IPS-15b (cell line): ENCODE results near the gene GFRA4.

Experiments used
- H3K27me3 ChIP-seq: one replicate; pipeline ENCODE4 v1.6.1; 2013; ENCODE audit warnings: low read length; ENCODE audit not compliant: control insufficient read depth, insufficient read depth
- H3K36me3 ChIP-seq: one replicate; pipeline ENCODE4 v1.6.1; 2013; ENCODE audit warnings: low read length; ENCODE audit not compliant: control insufficient read depth, insufficient read depth
- H3K4me1 ChIP-seq: one replicate; pipeline ENCODE4 v1.6.1; 2013; ENCODE audit warnings: mild to moderate bottlenecking, low read length; ENCODE audit not compliant: control insufficient read depth, insufficient read depth
- H3K4me3 ChIP-seq: one replicate; pipeline ENCODE4 v1.5.1; 2013; ENCODE audit warnings: low read depth, low read length
- H3K9ac ChIP-seq: one replicate; pipeline ENCODE4 v1.6.1; 2013; ENCODE audit warnings: low read depth, mild to moderate bottlenecking, low read length
- H3K9me3 ChIP-seq: one replicate; pipeline ENCODE4 v1.6.1; 2013; ENCODE audit warnings: mild to moderate bottlenecking, low read length; ENCODE audit not compliant: control insufficient read depth, insufficient read depth

Gene GFRA4

DNA sequence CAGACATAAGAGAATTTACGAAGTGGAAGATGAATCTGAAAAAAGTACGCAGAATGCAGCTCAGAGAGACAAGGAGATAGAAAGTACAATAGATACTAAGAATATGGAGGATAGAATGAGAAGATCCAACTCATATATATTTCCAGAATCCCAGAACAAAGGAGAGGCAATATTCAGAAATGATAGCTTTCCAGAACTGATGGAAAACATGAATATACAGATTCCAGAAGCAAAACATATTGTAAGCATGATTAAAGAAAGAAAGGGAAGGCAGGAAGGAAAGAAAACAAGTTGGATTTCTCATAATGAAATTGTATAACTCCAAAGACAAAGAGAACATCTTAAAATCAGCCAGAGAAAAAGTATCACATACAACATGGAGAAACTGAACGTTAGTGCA is 22.9 kb downstream of the GFRA4 start:
- no peaks in the 10 kb centered on the region for H3K27me3 ChIP-seq
- no peak overlapping the region for H3K9ac ChIP-seq
- H3K36me3 ChIP-seq, result no peaks in the 10 kb centered on the region
- H3K9me3 ChIP-seq, result no peaks in the 10 kb centered on the region
- no peaks in the 10 kb centered on the region for H3K4me1 ChIP-seq
- no peak overlapping the region for H3K4me3 ChIP-seq

DNA sequence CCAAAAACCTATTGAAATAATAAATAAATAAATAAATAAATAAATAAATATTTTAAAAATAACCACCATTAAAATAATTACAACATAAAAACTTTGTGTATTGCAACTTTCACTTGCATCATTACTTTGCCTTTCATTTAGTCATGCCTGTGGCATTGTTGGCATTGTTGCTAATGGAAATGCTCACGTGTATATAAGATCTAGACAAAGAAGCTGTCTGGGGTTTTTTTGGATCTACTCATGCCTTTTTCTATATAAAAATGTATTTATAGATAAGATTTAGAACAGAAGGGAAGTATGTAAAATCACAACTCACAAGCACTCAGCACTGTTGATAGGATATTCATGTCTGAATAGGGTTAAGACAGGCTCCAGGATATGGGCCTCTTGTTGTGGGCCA is 27.9 kb downstream of the GFRA4 start:
- Histone ChIP-seq H3K36me3 (no peaks in the 10 kb centered on the region), H3K4me3 (no peak overlapping the region), H3K9me3 (no peaks in the 10 kb centered on the region), H3K4me1 (peaks cover under 1% of the 10 kb centered on the region), H3K9ac (no peak overlapping the region), H3K27me3 (no peaks in the 10 kb centered on the region)

DNA sequence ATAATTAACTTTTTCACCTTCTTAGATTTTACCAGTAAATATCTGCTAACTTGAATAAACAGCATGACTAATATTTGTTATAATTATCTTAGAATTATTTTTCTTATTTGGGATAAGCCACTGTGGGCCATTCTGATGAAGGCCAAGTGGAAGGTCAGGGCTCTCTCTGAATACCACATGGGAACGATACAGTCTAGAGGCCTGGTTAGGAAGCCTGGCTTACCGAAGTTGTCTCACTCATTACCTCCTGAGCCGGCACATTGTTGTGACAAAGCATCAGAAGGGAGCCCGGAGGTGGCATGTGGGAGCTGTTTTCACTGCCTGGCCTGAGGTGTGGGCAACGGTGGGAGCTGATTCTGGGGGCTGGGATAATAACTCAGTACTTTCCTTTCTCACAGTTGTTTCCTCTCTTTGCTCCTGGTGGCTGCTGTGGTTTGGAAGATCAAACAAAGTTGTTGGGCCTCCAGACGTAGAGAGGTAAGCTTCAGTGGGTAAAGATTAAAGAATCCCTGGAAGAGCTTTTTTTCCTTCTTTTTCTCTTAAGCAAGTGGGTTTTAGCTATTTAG is 29.2 kb downstream of the GFRA4 start:
- no peaks in the 10 kb centered on the region for H3K27me3 ChIP-seq
- H3K36me3 ChIP-seq, result no peaks in the 10 kb centered on the region

DNA sequence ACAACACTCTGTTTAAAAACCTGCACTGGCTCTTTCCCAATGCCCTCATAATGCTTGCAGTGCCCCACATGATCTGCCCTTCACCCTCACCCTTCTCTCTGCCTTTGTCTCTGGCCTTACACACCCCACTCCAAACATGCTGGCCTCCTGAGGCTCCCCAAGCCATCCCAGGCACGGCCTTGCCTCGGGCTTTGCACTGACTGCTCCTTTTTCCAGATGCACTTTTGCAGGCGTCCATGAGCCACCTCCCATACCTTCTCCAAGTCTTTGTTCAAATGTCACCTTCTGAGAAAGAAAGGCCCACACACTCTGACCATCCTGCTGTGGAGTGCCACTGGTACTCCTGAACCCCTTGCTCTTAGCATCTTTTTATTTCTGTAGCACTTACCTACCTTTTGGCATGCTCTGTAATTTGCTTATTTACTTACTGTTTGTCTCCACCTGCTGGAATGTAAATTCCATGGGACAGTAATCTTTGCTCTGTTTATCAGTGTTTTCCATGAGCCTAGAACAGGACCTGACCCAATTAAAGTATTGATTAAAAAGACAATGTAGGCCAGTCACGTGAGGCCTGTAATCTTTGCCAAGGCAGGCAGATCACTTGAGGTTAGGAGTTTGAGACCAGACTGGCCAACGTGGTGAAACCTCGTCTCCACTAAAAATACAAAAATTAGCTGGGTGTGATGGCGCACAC is 30.7 kb downstream of the GFRA4 start:
- no peaks in the 10 kb centered on the region for H3K36me3 ChIP-seq
- H3K4me3 ChIP-seq, result no peak overlapping the region
- no peaks in the 10 kb centered on the region for H3K27me3 ChIP-seq
- H3K4me1 ChIP-seq, result peaks cover 6% of the 10 kb centered on the region
- no peaks in the 10 kb centered on the region for H3K9me3 ChIP-seq
- no peak overlapping the region for H3K9ac ChIP-seq

More for the DNA sequence above, 29.2 kb downstream of the GFRA4 start:
- no peak overlapping the region for H3K4me3 ChIP-seq
- peaks cover 6% of the 10 kb centered on the region for H3K4me1 ChIP-seq
- H3K9ac ChIP-seq, result no peak overlapping the region
- no peaks in the 10 kb centered on the region for H3K9me3 ChIP-seq

DNA sequence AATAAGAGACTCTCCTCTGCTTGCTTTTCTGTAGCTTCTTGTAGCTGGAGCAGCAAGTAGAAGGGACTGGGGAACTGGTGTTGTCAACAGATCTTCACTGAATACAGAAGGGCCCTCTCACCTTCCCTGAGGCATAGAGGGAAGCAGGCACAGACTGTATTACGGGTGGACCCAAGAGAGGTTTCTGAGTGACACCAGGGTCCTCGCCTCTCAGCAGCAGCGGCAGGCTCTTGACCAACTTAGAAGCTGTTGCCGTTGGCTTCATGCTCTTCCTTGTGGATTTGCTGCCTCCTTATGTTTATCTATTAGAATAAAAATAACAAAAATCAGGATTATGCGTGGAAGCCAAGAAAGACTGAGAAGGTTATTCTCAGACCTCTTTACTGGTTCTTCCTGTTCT is 31.7 kb downstream of the GFRA4 start:
- Histone ChIP-seq H3K4me1 (peaks cover 6% of the 10 kb centered on the region), H3K9ac (no peak overlapping the region), H3K9me3 (no peaks in the 10 kb centered on the region), H3K4me3 (no peak overlapping the region), H3K27me3 (no peaks in the 10 kb centered on the region), H3K36me3 (no peaks in the 10 kb centered on the region)

DNA sequence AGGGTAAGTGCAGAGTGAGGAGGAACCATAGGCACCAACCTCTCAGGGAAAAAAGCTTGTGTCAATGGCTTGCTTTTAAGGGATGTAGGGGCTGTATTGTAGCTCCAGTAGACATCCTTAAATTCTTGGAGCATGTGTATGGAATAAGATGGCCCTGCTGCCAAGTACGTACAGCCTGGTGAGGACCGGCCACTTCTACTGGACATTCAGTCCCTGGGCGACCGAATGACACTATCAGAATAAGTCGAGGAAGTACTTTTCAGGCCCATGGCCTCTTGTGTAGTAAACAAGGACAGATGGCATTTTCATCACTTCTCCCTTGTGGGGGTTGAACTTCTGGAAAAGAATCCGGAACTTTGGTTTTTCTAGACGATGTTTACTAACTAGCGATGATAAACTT is 32.8 kb downstream of the GFRA4 start:
- Histone ChIP-seq H3K9me3 (no peaks in the 10 kb centered on the region), H3K9ac (no peak overlapping the region), H3K4me3 (no peak overlapping the region), H3K36me3 (no peaks in the 10 kb centered on the region), H3K27me3 (no peaks in the 10 kb centered on the region), H3K4me1 (peaks cover 6% of the 10 kb centered on the region)

DNA sequence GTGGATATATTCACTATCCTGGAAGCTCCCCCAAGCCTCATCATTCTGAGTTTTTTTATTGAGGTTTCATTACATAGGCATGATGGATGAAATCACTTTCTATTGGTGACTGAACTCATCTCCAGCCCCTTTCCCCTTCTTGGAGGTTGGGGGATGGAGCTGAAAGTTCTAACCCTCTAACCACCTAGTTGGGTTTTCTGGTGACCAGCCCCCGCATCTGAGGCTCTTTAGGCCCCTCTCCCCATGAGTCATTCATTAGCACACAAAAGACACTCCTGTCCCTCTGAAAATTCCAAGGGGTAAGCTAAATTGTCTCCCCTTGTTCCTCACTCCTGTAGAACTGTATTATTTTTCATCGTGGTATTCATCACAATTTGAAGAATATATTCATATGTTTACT is 33.3 kb downstream of the GFRA4 start:
- no peaks in the 10 kb centered on the region for H3K27me3 ChIP-seq
- H3K4me3 ChIP-seq, result no peak overlapping the region
- H3K4me1 ChIP-seq, result peaks cover 6% of the 10 kb centered on the region
- H3K9me3 ChIP-seq, result no peaks in the 10 kb centered on the region
- H3K9ac ChIP-seq, result no peak overlapping the region
- no peaks in the 10 kb centered on the region for H3K36me3 ChIP-seq

DNA sequence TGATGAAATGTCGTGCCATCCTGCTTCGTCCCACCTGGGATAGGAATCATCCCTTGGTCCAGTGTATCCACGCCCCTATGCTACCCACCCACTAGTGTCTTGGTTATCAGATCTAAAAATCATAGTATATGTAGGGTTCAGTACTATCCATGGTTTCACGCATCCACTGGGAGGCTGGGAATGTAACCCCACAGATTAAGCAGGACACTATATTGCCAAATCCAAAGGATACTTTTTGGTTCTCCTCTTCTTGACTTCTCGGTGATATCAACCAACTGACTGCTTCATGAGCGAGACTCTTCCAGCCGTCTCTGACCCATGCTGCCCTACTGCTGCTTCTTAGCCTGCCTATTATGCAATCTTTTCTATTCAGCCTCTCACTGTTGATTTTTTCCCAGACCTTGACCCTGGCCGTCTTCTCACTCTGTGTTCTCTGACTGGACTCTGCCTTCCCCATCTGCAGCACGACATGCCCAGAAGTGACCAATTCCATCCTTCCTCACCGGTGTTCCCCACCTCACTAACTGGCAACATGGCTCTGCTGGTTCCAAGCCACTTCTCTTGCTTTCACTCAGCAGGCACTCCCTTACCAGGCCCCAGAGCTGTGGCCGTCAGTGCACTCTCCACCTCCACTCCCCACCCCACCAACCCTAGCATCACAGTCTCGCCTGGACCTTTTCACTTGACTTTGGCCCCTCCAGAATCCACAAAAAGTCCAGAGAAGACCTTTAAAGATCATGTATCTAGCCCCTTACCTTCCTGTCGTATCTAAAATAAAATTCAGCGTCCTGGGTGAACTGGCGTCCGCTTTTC is 34.5 kb downstream of the GFRA4 start:
- no peaks in the 10 kb centered on the region for H3K9me3 ChIP-seq
- no peaks in the 10 kb centered on the region for H3K36me3 ChIP-seq
- H3K4me3 ChIP-seq, result no peak overlapping the region
- H3K27me3 ChIP-seq, result no peaks in the 10 kb centered on the region
- peaks cover 6% of the 10 kb centered on the region for H3K4me1 ChIP-seq
- H3K9ac ChIP-seq, result no peak overlapping the region

DNA sequence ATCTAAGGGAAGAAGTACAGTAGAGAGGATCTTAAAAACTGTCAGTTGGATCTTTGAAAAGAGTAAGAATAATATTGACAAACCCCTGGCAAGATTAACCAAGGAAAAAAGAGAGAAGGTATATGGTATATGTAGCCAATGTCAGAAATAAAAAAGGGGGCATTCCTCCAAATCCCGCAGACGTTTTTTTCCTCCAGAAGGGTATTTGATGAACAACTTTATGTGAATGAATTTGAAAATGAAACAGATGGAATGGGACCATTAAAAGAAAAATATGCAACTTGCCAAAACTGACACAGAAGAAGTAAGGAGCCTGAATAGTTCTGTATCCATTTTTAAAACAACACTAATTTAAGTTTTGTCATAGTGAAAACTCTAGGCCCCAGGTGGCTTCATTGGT is 35.7 kb downstream of the GFRA4 start:
- peaks cover 9% of the 10 kb centered on the region for H3K4me1 ChIP-seq
- no peaks in the 10 kb centered on the region for H3K9me3 ChIP-seq
- H3K9ac ChIP-seq, result no peak overlapping the region
- no peaks in the 10 kb centered on the region for H3K36me3 ChIP-seq
- H3K27me3 ChIP-seq, result no peaks in the 10 kb centered on the region
- H3K4me3 ChIP-seq, result no peak overlapping the region

DNA sequence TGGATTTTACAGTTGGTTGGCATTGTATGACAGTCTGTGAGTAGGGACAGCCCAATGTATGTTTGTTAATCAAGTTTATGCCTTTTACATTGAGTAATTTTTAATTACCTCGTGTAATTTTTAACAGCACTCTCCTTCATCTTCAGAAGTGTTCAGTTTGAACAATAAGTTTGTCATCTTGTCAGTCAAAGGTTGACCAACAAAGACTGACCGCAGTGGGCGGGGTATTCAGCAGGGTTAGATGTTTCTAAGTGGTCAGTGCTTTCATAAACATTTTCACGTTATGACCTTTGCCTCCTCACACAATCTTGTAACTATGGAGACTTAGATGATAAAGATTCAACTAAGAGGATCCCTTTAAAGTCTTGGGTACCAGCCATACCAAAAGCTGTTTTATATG is 40.8 kb downstream of the GFRA4 start:
- Histone ChIP-seq H3K9ac (no peak overlapping the region), H3K36me3 (no peaks in the 10 kb centered on the region), H3K9me3 (no peaks in the 10 kb centered on the region)

DNA sequence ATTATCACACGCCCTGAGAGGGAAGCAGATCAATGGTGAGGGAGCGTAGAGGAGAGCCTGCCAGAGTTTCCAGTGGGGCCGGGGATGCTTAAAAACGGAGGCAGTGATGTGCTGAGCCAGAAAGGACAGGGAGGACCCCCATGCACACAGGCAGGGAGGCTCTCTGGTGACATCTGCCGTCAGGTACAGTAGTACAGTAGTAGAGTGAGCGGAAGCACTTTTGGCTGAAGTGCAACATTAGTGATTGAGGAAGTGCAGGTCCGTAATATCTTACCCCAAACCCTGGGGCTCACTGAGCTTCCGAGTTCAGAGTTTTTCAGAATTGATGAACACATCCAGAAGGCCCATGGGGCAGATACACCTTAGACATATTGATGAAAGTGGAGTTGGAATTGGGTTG is 42.1 kb downstream of the GFRA4 start:
- Histone ChIP-seq H3K4me3 (no peak overlapping the region), H3K27me3 (no peaks in the 10 kb centered on the region), H3K36me3 (no peaks in the 10 kb centered on the region), H3K9me3 (no peaks in the 10 kb centered on the region), H3K9ac (no peak overlapping the region), H3K4me1 (peaks cover 3% of the 10 kb centered on the region)

More for the DNA sequence above, 40.8 kb downstream of the GFRA4 start:
- peaks cover 3% of the 10 kb centered on the region for H3K4me1 ChIP-seq
- no peak overlapping the region for H3K4me3 ChIP-seq
- H3K27me3 ChIP-seq, result no peaks in the 10 kb centered on the region

DNA sequence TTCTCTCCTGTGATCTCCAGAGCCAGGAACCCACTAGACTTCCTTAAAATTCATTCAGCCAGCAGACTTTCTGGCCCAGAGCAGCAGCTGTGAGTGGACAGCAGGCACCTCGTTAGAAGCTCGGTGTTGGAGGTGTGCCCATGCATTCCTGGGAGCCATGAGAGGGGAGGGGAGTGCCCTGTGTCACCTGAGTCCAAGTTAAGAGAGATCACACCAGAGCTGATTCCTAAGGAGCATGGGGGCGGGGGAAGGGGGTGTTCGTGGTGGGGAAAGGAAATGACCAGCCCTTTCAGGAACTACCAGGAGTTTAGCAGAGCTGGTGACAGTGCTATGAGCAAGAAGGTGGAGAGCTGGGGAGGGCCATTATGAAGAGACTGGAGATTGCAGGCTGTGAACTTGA is 46.9 kb downstream of the GFRA4 start:
- Histone ChIP-seq H3K9me3 (no peaks in the 10 kb centered on the region), H3K4me3 (no peak overlapping the region), H3K36me3 (no peaks in the 10 kb centered on the region), H3K9ac (no peak overlapping the region), H3K4me1 (no peaks in the 10 kb centered on the region), H3K27me3 (no peaks in the 10 kb centered on the region)
